ENCODE data around the gene CACNG1. TPM values are rescaled to one million over a fixed set of nuclear protein-coding genes. Genes with fewer than 3 reads are reported as not detected.
"Not testable (repeated sequence)": the region's sequence is repeated elsewhere in the genome, so short reads cannot be mapped to it uniquely, and the experiment has no call there.

Gene CACNG1
- total and polyA plus RNA-seq, 4 donors, result not detected

DNA sequence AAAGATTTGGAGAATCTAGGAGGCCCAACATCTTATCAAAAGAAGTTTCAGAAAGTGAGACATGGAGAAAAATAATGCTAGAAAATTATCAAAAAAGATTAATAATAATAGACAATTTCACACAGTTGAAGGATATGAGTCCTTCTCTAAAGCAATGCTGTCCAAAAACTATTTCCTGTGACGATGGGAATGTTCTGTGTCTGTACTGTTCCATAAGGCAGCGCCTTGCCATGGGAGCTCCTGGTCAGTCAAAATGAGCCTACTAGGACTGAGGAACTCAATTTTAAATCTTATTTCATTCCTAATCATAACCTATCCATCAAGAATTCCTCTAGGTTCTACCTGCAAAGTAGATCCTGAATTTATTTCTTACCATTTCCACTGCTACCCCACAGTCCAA, 49.0 kb downstream of the CACNG1 start:
- H3K36me3 ChIP-seq (ENCODE audit: control insufficient read depth in 4 of 4, insufficient read depth in 3 of 4, low read depth in 1 of 4, low read length in 3 of 4), result peaks cover 0 to 7% (median 3%) of the 10 kb centered on the region in 4 donors
- no peak overlapping the region for H3K9ac ChIP-seq (ENCODE audit: low read depth in 1 of 2, low read length in 2 of 2)
- TF ChIP-seq, protein P1, sequence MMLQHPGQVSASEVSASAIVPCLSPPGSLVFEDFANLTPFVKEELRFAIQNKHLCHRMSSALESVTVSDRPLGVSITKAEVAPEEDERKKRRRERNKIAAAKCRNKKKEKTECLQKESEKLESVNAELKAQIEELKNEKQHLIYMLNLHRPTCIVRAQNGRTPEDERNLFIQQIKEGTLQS (IDR thresholded peaks at IDR 0.05), result no peak
- no peak for TF ChIP-seq SP1 (IDR thresholded peaks at IDR 0.05)
- TF ChIP-seq JUND (IDR thresholded peaks at IDR 0.05), result no peak
- TF ChIP-seq TAF1 (conservative IDR thresholded peaks at IDR 0.05), result no peak
- no peak for TF ChIP-seq FOXA1 (IDR thresholded peaks at IDR 0.05)
- no peak for TF ChIP-seq HNF4A (conservative IDR thresholded peaks at IDR 0.05)
- TF ChIP-seq NR2F2 (IDR thresholded peaks at IDR 0.05), result no peak
- TF ChIP-seq, protein P2, sequence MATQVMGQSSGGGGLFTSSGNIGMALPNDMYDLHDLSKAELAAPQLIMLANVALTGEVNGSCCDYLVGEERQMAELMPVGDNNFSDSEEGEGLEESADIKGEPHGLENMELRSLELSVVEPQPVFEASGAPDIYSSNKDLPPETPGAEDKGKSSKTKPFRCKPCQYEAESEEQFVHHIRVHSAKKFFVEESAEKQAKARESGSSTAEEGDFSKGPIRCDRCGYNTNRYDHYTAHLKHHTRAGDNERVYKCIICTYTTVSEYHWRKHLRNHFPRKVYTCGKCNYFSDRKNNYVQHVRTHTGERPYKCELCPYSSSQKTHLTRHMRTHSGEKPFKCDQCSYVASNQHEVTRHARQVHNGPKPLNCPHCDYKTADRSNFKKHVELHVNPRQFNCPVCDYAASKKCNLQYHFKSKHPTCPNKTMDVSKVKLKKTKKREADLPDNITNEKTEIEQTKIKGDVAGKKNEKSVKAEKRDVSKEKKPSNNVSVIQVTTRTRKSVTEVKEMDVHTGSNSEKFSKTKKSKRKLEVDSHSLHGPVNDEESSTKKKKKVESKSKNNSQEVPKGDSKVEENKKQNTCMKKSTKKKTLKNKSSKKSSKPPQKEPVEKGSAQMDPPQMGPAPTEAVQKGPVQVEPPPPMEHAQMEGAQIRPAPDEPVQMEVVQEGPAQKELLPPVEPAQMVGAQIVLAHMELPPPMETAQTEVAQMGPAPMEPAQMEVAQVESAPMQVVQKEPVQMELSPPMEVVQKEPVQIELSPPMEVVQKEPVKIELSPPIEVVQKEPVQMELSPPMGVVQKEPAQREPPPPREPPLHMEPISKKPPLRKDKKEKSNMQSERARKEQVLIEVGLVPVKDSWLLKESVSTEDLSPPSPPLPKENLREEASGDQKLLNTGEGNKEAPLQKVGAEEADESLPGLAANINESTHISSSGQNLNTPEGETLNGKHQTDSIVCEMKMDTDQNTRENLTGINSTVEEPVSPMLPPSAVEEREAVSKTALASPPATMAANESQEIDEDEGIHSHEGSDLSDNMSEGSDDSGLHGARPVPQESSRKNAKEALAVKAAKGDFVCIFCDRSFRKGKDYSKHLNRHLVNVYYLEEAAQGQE (IDR thresholded peaks at IDR 0.05), result no peak
- TF ChIP-seq RAD21 (IDR thresholded peaks at IDR 0.05), result no peak
- TF ChIP-seq, protein P3, sequence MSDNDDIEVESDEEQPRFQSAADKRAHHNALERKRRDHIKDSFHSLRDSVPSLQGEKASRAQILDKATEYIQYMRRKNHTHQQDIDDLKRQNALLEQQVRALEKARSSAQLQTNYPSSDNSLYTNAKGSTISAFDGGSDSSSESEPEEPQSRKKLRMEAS (IDR thresholded peaks at IDR 0.05), result no peak
- TF ChIP-seq EGR1 (IDR thresholded peaks at IDR 0.05; ENCODE audit: low read depth in 2 of 2), result no peak
- TF ChIP-seq, protein P4, sequence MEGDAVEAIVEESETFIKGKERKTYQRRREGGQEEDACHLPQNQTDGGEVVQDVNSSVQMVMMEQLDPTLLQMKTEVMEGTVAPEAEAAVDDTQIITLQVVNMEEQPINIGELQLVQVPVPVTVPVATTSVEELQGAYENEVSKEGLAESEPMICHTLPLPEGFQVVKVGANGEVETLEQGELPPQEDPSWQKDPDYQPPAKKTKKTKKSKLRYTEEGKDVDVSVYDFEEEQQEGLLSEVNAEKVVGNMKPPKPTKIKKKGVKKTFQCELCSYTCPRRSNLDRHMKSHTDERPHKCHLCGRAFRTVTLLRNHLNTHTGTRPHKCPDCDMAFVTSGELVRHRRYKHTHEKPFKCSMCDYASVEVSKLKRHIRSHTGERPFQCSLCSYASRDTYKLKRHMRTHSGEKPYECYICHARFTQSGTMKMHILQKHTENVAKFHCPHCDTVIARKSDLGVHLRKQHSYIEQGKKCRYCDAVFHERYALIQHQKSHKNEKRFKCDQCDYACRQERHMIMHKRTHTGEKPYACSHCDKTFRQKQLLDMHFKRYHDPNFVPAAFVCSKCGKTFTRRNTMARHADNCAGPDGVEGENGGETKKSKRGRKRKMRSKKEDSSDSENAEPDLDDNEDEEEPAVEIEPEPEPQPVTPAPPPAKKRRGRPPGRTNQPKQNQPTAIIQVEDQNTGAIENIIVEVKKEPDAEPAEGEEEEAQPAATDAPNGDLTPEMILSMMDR (IDR thresholded peaks at IDR 0.05; ENCODE audit: low read depth, low read length, missing input control), result no peak
- TF ChIP-seq GABPA (IDR thresholded peaks at IDR 0.05 in 1 of 2, conservative IDR thresholded peaks at IDR 0.05 in 1 of 2), result no peak
- no peak for TF ChIP-seq YY1 (IDR thresholded peaks at IDR 0.05)
- TF ChIP-seq FOXA2 (IDR thresholded peaks at IDR 0.05), result no peak
- TF ChIP-seq, protein P5, sequence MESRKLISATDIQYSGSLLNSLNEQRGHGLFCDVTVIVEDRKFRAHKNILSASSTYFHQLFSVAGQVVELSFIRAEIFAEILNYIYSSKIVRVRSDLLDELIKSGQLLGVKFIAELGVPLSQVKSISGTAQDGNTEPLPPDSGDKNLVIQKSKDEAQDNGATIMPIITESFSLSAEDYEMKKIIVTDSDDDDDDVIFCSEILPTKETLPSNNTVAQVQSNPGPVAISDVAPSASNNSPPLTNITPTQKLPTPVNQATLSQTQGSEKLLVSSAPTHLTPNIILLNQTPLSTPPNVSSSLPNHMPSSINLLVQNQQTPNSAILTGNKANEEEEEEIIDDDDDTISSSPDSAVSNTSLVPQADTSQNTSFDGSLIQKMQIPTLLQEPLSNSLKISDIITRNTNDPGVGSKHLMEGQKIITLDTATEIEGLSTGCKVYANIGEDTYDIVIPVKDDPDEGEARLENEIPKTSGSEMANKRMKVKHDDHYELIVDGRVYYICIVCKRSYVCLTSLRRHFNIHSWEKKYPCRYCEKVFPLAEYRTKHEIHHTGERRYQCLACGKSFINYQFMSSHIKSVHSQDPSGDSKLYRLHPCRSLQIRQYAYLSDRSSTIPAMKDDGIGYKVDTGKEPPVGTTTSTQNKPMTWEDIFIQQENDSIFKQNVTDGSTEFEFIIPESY (IDR thresholded peaks at IDR 0.05), result no peak
- no peak for TF ChIP-seq HNF4G (IDR thresholded peaks at IDR 0.05)
- no peak overlapping the region for H3K4me3 ChIP-seq (ENCODE audit: low read depth in 1 of 3, low read length in 3 of 3)
- no peak for DNase-seq (ENCODE audit: low spot score)
- H3K4me1 ChIP-seq (ENCODE audit: control insufficient read depth in 4 of 4, insufficient read depth in 4 of 4, low read length in 3 of 4), result peaks cover 0 to 7% (median under 1%) of the 10 kb centered on the region in 4 donors
- no peak overlapping the region for H3K27ac ChIP-seq (ENCODE audit: low read depth in 1 of 2, low read length in 2 of 2)
- H3K27me3 ChIP-seq (ENCODE audit: control insufficient read depth in 4 of 4, insufficient read depth in 4 of 4, low read length in 3 of 4), result no peaks in the 10 kb centered on the region
- peaks cover 0 to 3% (median 0%) of the 10 kb centered on the region in 4 donors for H3K9me3 ChIP-seq (ENCODE audit: control insufficient read depth in 4 of 4, low read length in 3 of 4)
- 86% methylated on average over 2 of the region's 2 CpGs for WGBS

DNA sequence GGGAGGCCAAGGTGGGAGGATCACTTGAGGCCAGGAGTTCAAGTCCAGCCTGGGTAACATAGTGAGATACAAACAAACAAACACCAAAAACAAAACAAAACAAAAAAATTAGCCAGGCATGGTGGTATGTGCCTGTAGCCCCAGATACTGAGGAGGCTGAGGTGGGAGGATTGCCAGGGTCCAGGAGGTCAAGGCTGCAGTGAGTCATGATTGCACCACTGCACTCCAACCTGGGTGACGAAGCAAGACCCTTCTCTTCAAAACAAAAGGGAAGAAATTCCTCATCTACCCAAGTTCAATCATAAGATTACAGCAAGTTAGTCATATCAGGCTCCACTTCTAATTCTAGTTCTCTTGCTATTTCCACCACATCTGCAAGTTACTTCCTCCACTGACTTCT, 50.9 kb downstream of the CACNG1 start:
- H3K4me1 ChIP-seq (ENCODE audit: control insufficient read depth in 4 of 4, insufficient read depth in 4 of 4, low read length in 3 of 4); H3K27ac ChIP-seq (ENCODE audit: low read depth in 1 of 2, low read length in 2 of 2); H3K9ac ChIP-seq (ENCODE audit: low read depth in 1 of 2, low read length in 2 of 2); H3K27me3 ChIP-seq (ENCODE audit: control insufficient read depth in 4 of 4, insufficient read depth in 4 of 4, low read length in 3 of 4); DNase-seq (ENCODE audit: low spot score); H3K4me3 ChIP-seq (ENCODE audit: low read depth in 1 of 3, low read length in 3 of 3); H3K36me3 ChIP-seq (ENCODE audit: control insufficient read depth in 4 of 4, insufficient read depth in 3 of 4, low read depth in 1 of 4, low read length in 3 of 4); H3K9me3 ChIP-seq (ENCODE audit: control insufficient read depth in 4 of 4, low read length in 3 of 4): not testable (repeated sequence)
- TF ChIP-seq, protein P1 (IDR thresholded peaks at IDR 0.05), result peak; percentile 90
- TF ChIP-seq RXRA (IDR thresholded peaks at IDR 0.05) (peak in 1 of 2 donors; percentile 33), HNF4A (conservative IDR thresholded peaks at IDR 0.05) (peak; percentile 73 to 79), JUND (IDR thresholded peaks at IDR 0.05) (peak; percentile 95 to 96)
- 25% methylated on average over 1 of the region's 1 CpG for WGBS

All from liver (tissue), 9 donors.